GM21528 (cell line): ENCODE results near the gene SLC7A4.

ENCODE experiments used
- ATAC-seq: cut with Tn5 transposase; IDR thresholded peaks from one replicate; pipeline ENCODE4 v1.9.1; 2021; ENCODE audit warnings: mild to moderate bottlenecking, moderate library complexity; ENCODE audit not compliant: unreplicated experiment, low FRiP score

Gene SLC7A4

DNA sequence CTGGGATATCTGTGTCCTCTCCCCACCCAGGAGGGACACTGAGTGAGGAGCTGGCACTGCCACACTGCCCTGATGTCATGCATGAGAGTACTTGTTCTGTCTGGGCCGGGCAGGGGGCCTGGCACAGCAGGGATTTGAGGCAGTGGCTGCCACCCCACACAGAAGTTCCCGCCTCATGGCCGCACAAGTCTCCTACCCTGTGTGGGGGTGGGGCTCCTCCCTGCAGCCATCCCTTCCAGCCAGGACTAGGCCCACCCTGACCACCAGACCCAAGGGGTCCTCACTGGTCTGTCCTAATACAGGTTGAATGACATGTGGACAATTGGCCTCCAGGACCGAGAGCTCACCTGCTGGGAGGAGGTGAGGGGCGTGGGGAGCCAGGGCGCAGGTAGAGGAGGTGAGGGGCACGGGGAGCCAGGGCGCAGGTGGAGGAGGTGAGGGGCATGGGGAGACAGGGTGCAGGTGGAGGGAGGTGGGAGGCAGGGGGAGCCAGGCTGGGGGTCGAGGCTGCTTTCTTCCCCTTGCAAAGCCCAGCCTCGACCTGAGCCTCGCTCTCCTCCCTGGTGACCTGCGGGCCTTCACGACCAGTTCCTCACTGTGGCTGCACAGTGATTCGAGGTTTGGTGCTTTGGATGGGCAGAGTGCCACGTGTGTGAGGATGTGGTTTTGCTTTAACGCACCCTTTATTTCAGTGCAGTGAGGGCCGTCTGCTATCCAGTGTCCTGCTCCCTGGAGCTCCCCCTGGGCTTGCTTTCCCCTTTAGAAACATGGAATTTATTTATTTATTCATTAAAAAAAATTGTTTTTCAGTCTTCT is 42.8 kb downstream of the SLC7A4 start:
- ATAC-seq, result no peak

DNA sequence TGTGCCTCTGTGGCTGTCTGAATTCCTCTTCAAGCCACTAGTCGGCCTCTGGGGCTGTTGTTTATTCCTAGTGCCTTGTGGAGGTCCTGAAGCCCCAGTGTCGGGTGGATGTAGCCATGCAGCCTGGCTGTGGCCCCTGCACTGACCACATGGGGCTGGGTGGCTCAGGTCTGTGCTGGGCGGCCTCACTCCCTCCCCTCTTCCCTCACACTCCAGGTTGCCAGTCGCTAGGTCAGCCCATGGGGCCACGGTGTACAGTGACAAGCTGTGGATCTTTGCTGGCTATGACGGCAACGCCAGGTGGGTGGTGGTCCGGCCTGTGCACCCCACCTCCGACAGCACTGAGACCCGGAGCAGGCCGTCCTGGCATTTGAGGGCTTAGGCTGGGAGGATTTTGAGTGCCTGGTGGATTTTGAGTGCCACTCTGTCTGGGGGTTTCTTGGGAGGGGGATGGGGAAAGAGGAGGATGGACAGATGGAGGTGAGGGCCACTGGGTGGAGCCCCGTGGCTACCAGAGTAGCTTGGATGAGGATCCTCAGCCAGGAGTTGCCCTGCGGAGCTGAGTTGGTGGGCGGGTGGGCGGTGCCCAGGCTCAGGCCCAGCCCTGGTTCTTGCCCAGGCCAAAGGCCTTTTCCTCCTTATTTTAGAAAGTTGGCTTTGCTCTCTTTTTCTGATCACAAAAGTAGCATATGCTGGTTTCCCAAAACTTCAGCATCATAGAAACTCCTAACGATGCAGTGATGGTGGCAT is 43.6 kb downstream of the SLC7A4 start:
- no peak for ATAC-seq

- ATAC-seq, result no peak
These were observed 45.0 kb downstream of the SLC7A4 start for GRCh38 chr22:20987375-20987774.

DNA sequence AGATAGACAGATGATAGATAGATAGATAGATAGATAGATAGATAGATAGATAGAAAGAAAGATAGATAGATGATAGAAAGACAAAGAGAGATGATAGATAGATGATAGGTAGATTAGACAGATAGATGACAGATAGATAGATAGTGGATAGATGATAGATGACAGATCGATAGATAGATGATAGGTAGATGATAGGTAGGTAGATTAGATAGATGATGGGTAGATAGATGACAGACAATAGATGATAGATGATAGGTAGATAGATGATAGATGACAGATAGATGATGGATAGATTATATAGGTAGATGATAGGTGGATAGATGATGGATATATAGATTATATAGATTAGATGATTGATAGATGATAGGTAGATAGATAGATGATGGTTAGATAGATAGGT is 46.0 kb downstream of the SLC7A4 start:
- no peak for ATAC-seq

GRCh38 chr22:20985720-20986119 is 46.6 kb downstream of the SLC7A4 start:
- no peak for ATAC-seq

DNA sequence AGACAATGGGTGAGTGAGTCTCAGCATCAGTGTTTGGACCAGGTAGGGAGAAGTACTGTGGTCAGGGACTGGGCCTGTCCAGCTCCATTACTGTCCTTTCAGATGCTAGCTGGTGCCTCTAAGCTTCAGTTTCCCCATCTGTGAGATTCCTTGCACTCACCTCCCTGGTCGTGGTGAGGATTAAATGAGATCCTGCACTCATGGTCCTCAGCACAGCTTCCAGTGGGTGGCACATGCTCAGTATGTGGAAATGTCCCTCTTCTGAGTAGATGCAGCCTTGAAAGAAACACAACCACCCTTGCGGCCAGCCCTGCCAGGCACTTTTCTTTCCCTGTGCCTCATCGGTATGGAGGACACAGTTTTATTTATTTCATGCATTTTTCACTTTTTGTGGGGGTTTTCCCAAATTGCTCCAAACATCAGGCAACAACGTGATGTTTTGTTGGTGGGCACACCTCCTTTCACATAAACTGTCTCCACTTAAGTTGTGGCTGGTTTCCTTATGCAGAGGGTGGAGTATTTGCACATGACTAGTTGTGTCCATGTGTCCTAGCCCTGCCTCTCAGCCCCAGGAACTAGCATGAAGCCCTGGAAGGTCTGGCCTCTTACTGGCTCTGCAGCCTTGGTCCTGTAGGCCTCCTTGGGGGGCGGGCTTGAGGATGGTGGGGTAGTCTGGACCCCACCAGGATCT is 49.1 kb downstream of the SLC7A4 start:
- no peak for ATAC-seq

GRCh38 chr22:20982563-20982882 is 49.8 kb downstream of the SLC7A4 start:
- peak; percentile 14 for ATAC-seq

DNA sequence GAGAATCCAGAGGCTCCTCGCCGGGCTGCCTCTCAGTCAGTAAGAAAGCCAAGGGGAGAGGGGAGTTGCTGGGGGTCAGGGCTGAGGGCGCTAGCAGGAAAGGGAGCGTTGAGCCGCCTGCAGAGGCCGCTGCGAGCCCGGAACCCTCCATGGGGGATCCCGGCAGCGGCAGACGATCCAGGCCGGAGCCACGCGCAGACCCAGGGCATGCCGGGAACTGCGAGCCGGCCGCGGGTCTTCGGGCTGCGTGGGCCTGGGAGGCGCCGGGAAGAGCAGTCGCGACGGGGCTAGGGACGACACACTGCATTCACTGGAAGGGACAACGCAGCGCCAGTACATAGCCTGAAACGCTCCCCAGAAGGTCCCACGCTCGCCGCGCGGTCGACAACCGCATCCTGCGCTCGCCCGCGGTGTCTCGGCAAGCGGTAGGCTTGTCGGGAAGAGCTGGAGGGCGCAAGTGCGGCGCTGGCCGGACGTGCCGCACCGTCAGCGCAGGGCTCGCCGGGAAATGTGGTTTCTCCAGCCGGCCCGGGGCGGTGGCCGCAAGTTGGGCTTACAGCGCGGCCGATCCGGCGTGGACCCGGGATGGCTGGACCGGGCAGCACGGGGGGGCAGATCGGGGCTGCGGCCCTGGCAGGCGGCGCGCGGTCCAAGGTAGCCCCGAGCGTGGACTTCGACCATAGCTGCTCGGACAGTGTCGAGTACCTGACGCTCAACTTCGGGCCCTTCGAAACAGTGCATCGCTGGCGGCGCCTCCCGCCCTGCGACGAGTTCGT is 50.4 kb downstream of the SLC7A4 start, which contains the start of gene LZTR1:
Gene LZTR1 (plus strand): TSS at position 511 of the 776 bp plus-strand sequence. CDS start 75 bp downstream, at position 586.
- ATAC-seq, result peak; percentile 56

- no peak for ATAC-seq
These were observed 51.2 kb downstream of the SLC7A4 start for GRCh38 chr22:20980938-20981722.

DNA sequence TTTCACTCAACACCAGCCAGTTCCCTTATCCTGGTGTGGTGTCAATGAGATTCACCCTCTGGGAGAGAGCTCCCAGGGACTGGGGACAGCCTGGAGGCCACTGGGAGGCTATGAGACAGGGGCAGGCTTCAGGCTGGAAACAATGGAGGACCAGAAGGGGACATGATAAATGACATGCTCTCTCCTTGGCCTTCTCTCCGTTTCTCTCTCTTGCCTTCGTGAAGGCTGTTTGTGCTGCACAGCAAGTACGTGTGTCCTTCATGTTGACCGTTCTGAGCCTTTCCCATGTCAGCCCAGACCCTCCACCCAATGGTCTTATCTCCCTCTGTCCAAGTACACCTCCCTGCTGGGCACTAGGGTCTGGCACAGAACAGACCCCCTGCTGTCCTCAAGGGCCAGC is 51.8 kb downstream of the SLC7A4 start:
- no peak for ATAC-seq

DNA sequence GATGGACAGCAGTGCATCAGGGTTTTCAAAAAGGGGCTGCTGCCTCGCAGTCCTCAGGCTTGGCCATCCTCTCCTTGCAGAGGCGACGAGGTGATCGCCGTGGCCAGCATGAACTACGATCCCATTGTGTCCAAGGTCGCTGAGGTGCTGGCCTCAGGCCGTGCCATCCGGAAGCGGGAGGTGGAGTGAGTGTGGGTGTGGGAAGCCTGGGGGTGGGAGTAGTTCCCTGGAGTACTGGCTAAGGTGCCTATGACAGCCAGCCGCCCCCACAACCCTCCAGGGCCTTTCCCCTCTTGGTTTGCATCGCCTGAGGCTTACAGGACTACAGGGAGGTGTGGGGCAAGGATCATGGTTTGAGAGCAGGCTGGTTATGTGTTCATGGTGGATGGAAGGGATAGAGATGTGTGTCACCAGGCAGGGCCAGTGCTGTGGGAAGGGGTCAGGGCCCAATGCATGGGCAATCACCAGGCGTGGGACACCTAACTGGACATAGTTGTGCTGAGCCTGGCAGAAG is 52.4 kb downstream of the SLC7A4 start:
- no peak for ATAC-seq

GRCh38 chr22:20979243-20979809 is 53.0 kb downstream of the SLC7A4 start:
- no peak for ATAC-seq
